Epithelial cell of proximal tubule (primary cell): ENCODE measurements around the gene SPECC1L. TPM values are rescaled to one million over a fixed set of nuclear protein-coding genes. Genes with fewer than 3 reads are reported as not detected.
"Not testable (repeated sequence)": the region's sequence is repeated elsewhere in the genome, so short reads cannot be mapped to it uniquely, and the experiment has no call there.

ENCODE experiments used
- DNase-seq: peaks from one replicate; pipeline ENCODE4 v3.0.0-alpha.2; 2011; ENCODE audit warnings: low read depth
- H3K4me3 ChIP-seq: 2 replicates; pipeline ENCODE4 v1.5.1; 2011; ENCODE audit warnings: low read depth, mild to moderate bottlenecking, low read length
- CTCF ChIP-seq: conservative IDR thresholded peaks from 2 replicates; pipeline ENCODE4 v1.5.1; 2012; ENCODE audit warnings: low read depth, mild to moderate bottlenecking, low read length
- total RNA-seq: library from RNA; depleted of rRNA; stranded (reverse); fragments of >200 nt; gene quantifications from 2 replicates; pipeline ENCODE4 v1.2.3, GENCODE V29; 2015

SPECC1L gene
- total RNA-seq, 1 donor from 2014 or later, result 22.7 TPM

- no peak for DNase-seq
Observed at GRCh38 chr22:24282401-24282800, 11.8 kb downstream of the SPECC1L start.

GRCh38 chr22:24284747-24285203 is 14.1 kb downstream of the SPECC1L start:
- no peak for TF ChIP-seq CTCF
- DNase-seq, result no peak
- no peak overlapping the region for H3K4me3 ChIP-seq

More at GRCh38 chr22:24282401-24282800, 11.8 kb downstream of the SPECC1L start:
- TF ChIP-seq CTCF, result no peak
- no peak overlapping the region for H3K4me3 ChIP-seq

- TF ChIP-seq CTCF, result no peak
- DNase-seq, result no peak
- H3K4me3 ChIP-seq, result no peak overlapping the region
Observed at GRCh38 chr22:24285245-24285644, 14.6 kb downstream of the SPECC1L start.

GRCh38 chr22:24287212-24287611 is 16.6 kb downstream of the SPECC1L start:
- H3K4me3 ChIP-seq, DNase-seq: not testable (repeated sequence)

DNA sequence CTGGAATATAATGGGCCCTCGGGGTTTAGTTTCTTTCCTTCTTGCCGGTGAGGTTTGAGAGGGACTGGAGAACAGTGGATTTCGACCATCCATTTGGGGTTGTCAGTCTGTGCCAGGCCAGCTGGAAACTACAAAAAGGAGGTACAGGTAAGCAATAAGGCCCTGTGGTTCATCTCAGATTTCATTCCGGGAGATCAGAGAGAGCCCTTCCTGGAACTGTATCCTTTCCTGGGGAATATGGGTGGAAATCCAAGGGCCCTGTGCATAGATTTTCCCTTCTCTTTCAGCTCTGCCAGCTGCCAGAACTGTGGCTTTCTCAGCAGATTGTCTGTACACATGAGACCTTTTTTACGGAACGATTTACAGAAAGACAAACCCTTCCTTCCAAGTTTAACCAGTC is 17.2 kb downstream of the SPECC1L start:
- not testable (repeated sequence) for DNase-seq, H3K4me3 ChIP-seq

- no peak overlapping the region for H3K4me3 ChIP-seq
- TF ChIP-seq CTCF, result no peak
- DNase-seq, result no peak
Observed at GRCh38 chr22:24289114-24289513, 18.5 kb downstream of the SPECC1L start.

DNA sequence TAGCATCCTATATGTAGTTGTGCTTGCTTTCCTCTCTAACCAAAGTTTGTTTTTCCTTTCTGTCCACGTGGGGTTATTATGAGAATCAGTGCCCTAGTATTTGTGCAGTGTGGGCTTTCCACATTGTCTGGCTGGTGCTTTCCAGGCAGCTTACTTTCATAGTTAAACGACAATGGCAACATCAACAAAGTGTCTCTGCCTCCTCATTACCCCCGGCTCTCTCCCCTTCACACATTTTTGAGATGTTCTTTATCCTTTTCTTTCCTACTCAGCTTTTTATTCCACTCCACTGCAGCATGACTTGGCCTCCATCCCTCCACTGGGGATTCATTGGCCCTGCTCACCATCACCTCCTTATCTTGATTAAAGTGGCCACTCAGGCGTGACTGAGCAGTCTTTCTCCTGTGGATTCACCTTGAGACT is 19.1 kb downstream of the SPECC1L start:
- no peak overlapping the region for H3K4me3 ChIP-seq

More for the DNA sequence above, 19.1 kb downstream of the SPECC1L start:
- DNase-seq, result no peak
- no peak for TF ChIP-seq CTCF
